ENCODE results near the gene UBE2E1.
"Not testable (repeated sequence)": the region's sequence is repeated elsewhere in the genome, so short reads cannot be mapped to it uniquely, and the experiment has no call there.

The UBE2E1 gene

DNA sequence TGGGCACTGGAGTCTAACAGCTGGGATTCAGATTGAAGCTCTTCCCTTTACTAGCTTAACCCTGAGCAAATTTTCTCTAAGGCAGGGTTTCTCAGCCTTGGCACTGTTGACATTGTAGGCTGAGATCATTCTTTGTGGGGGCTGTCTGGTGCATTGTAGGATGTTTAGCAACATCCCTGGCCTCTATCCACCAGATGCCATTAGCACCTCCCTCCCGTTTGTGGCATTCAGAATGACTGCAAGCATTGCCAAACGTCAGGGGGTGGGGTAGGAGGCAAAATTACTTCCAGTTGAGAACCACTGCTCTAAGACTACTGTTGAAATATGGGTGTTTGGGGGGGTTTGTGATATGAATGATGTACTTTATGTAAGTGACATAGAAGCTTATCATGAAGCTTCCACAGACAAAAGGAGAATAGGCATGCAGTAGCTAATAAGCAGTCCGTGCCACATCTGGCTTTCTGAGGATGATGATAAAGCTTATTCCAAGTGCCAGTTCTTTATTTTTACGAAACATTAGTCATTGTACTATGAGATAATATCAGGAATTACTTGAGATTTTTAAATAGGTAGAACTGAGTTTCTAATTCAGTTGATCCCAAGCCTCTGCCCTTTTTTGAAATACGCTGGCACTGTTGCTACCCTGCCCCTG, 71.7 kb downstream of the UBE2E1 start:
- H3K36me3 ChIP-seq (ENCODE audit: insufficient read depth, low read length) = peaks cover 10% of the 10 kb centered on the region; the same call in 1 of the 2 replicates
- no peak for DNase-seq (ENCODE audit: low read depth, low spot score)
- TF ChIP-seq EZH2 (IDR thresholded peaks at IDR 0.05) = no peak
- TF ChIP-seq FOXP2 (optimal IDR thresholded peaks at IDR 0.05; ENCODE audit: control extremely low read depth, extremely low read length, insufficient read depth) = no peak

DNA sequence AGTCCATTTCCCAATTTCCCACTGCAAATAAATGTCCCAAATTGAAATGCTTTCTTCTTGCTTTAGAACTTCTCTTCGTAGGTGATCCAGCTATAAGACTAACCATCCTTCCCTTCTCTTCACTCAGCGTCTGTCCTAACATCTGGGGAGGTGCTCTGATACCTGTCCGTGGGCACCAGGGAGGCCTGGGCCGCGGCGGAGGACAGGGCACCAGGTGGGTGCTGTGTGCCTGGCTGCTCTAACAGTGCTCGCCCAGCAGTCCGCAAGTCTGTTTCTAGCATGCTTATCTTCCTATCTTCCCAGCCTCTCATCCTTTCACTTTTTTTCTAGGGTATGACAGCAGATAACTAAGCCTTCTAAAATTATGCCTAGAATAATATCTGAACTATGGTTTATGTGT, 73.7 kb downstream of the UBE2E1 start:
- TF ChIP-seq FOXP2 (optimal IDR thresholded peaks at IDR 0.05; ENCODE audit: control extremely low read depth, extremely low read length, insufficient read depth) (no peak), EZH2 (IDR thresholded peaks at IDR 0.05) (no peak), POLR2AphosphoS5 (IDR thresholded peaks at IDR 0.05; ENCODE audit: borderline replicate concordance, low read depth, low read length) (no peak)

More for the DNA sequence above, 71.7 kb downstream of the UBE2E1 start:
- Histone ChIP-seq H3K27ac (no peak overlapping the region), H3K9me3 (ENCODE audit: low read depth, low read length) (no peaks in the 10 kb centered on the region), H3K4me3 (no peak overlapping the region), H3K9ac (ENCODE audit: insufficient read length) (no peak overlapping the region)

GRCh38 chr3:23880703-23881339, 75.1 kb downstream of the UBE2E1 start:
- TF ChIP-seq FOXP2 (optimal IDR thresholded peaks at IDR 0.05; ENCODE audit: control extremely low read depth, extremely low read length, insufficient read depth) (no peak), EZH2 (IDR thresholded peaks at IDR 0.05) (no peak), POLR2AphosphoS5 (IDR thresholded peaks at IDR 0.05; ENCODE audit: borderline replicate concordance, low read depth, low read length) (no peak)
- DNase-seq (ENCODE audit: low read depth, low spot score) = no peak
- no peak overlapping the region for H3K4me3 ChIP-seq
- H3K9ac ChIP-seq (ENCODE audit: insufficient read length) = no peak overlapping the region
- H3K36me3 ChIP-seq (ENCODE audit: insufficient read depth, low read length) = peaks cover 10% of the 10 kb centered on the region; the same call in 1 of the 2 replicates
- H3K27ac ChIP-seq = no peak overlapping the region
- H3K9me3 ChIP-seq (ENCODE audit: low read depth, low read length) = no peaks in the 10 kb centered on the region

More for the DNA sequence above, 73.7 kb downstream of the UBE2E1 start:
- Histone ChIP-seq H3K36me3 (ENCODE audit: insufficient read depth, low read length) (peaks cover 10% of the 10 kb centered on the region; the same call in 1 of the 2 replicates), H3K4me3 (no peak overlapping the region), H3K9me3 (ENCODE audit: low read depth, low read length) (no peaks in the 10 kb centered on the region), H3K27ac (no peak overlapping the region), H3K9ac (ENCODE audit: insufficient read length) (no peak overlapping the region)
- DNase-seq (ENCODE audit: low read depth, low spot score) = no peak

DNA sequence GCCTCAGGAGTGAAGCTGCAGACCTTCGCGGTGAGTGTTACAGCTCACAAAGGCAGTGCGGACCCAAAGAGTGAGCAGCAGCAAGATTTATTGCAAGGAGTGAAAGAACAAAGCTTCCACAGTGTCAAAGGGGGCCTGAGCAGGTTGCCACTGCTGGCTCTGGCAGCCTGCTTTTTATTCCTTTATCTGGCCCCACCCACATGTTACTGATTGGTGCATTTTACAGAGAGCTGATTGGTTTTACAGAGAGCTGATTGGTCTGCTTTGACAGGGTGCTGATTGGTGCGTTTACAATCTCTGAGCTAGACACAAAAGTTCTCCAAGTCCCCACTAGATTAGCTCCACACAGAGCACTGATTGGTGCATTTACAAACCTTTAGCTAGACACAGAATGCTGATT, 76.2 kb downstream of the UBE2E1 start:
- not testable (repeated sequence) for H3K36me3 ChIP-seq (ENCODE audit: insufficient read depth, low read length); H3K27ac ChIP-seq; H3K9me3 ChIP-seq (ENCODE audit: low read depth, low read length); DNase-seq (ENCODE audit: low read depth, low spot score); H3K4me3 ChIP-seq; H3K9ac ChIP-seq (ENCODE audit: insufficient read length)

- no peaks in the 10 kb centered on the region for H3K9me3 ChIP-seq (ENCODE audit: low read depth, low read length)
- H3K36me3 ChIP-seq (ENCODE audit: insufficient read depth, low read length) = peaks cover 10% of the 10 kb centered on the region; the same call in 1 of the 2 replicates
- DNase-seq (ENCODE audit: low read depth, low spot score) = no peak
- no peak for TF ChIP-seq FOXP2 (optimal IDR thresholded peaks at IDR 0.05; ENCODE audit: control extremely low read depth, extremely low read length, insufficient read depth)
- no peak for TF ChIP-seq EZH2 (IDR thresholded peaks at IDR 0.05)
- TF ChIP-seq POLR2AphosphoS5 (IDR thresholded peaks at IDR 0.05; ENCODE audit: borderline replicate concordance, low read depth, low read length) = no peak
- no peak overlapping the region for H3K27ac ChIP-seq
- no peak overlapping the region for H3K9ac ChIP-seq (ENCODE audit: insufficient read length)
- H3K4me3 ChIP-seq = no peak overlapping the region
These were observed 76.7 kb downstream of the UBE2E1 start for GRCh38 chr3:23882487-23882918.

- no peak overlapping the region for H3K27ac ChIP-seq
- no peak for DNase-seq (ENCODE audit: low read depth, low spot score)
- H3K4me3 ChIP-seq = no peak overlapping the region
- no peak for TF ChIP-seq FOXP2 (optimal IDR thresholded peaks at IDR 0.05; ENCODE audit: control extremely low read depth, extremely low read length, insufficient read depth)
- no peak for TF ChIP-seq EZH2 (IDR thresholded peaks at IDR 0.05)
- no peak for TF ChIP-seq POLR2AphosphoS5 (IDR thresholded peaks at IDR 0.05; ENCODE audit: borderline replicate concordance, low read depth, low read length)
- H3K9ac ChIP-seq (ENCODE audit: insufficient read length) = no peak overlapping the region
- H3K9me3 ChIP-seq (ENCODE audit: low read depth, low read length) = no peaks in the 10 kb centered on the region
- peaks cover 4% of the 10 kb centered on the region; the same call in 1 of the 2 replicates for H3K36me3 ChIP-seq (ENCODE audit: insufficient read depth, low read length)
These were observed 78.7 kb downstream of the UBE2E1 start for GRCh38 chr3:23884481-23884880.

GRCh38 chr3:23885210-23885609, 79.5 kb downstream of the UBE2E1 start:
- Histone ChIP-seq H3K36me3 (ENCODE audit: insufficient read depth, low read length) (peaks cover 4% of the 10 kb centered on the region; the same call in 1 of the 2 replicates), H3K9me3 (ENCODE audit: low read depth, low read length) (no peaks in the 10 kb centered on the region), H3K9ac (ENCODE audit: insufficient read length) (no peak overlapping the region), H3K27ac (no peak overlapping the region), H3K4me3 (no peak overlapping the region)
- no peak for TF ChIP-seq POLR2AphosphoS5 (IDR thresholded peaks at IDR 0.05; ENCODE audit: borderline replicate concordance, low read depth, low read length)
- no peak for TF ChIP-seq FOXP2 (optimal IDR thresholded peaks at IDR 0.05; ENCODE audit: control extremely low read depth, extremely low read length, insufficient read depth)
- no peak for TF ChIP-seq EZH2 (IDR thresholded peaks at IDR 0.05)
- DNase-seq (ENCODE audit: low read depth, low spot score) = no peak

GRCh38 chr3:23886311-23886710, 80.6 kb downstream of the UBE2E1 start:
- no peak for DNase-seq (ENCODE audit: low read depth, low spot score)
- H3K4me3 ChIP-seq = no peak overlapping the region
- no peak for TF ChIP-seq EZH2 (IDR thresholded peaks at IDR 0.05)
- no peak for TF ChIP-seq POLR2AphosphoS5 (IDR thresholded peaks at IDR 0.05; ENCODE audit: borderline replicate concordance, low read depth, low read length)
- no peak for TF ChIP-seq FOXP2 (optimal IDR thresholded peaks at IDR 0.05; ENCODE audit: control extremely low read depth, extremely low read length, insufficient read depth)

More at GRCh38 chr3:23886311-23886710, 80.6 kb downstream of the UBE2E1 start:
- peaks cover 6% of the 10 kb centered on the region; the same call in 1 of the 2 replicates for H3K36me3 ChIP-seq (ENCODE audit: insufficient read depth, low read length)
- no peak overlapping the region for H3K27ac ChIP-seq
- H3K9ac ChIP-seq (ENCODE audit: insufficient read length) = no peak overlapping the region
- no peaks in the 10 kb centered on the region for H3K9me3 ChIP-seq (ENCODE audit: low read depth, low read length)
